Measurements from ENCODE around the gene CBFA2T3.

Gene CBFA2T3

DNA sequence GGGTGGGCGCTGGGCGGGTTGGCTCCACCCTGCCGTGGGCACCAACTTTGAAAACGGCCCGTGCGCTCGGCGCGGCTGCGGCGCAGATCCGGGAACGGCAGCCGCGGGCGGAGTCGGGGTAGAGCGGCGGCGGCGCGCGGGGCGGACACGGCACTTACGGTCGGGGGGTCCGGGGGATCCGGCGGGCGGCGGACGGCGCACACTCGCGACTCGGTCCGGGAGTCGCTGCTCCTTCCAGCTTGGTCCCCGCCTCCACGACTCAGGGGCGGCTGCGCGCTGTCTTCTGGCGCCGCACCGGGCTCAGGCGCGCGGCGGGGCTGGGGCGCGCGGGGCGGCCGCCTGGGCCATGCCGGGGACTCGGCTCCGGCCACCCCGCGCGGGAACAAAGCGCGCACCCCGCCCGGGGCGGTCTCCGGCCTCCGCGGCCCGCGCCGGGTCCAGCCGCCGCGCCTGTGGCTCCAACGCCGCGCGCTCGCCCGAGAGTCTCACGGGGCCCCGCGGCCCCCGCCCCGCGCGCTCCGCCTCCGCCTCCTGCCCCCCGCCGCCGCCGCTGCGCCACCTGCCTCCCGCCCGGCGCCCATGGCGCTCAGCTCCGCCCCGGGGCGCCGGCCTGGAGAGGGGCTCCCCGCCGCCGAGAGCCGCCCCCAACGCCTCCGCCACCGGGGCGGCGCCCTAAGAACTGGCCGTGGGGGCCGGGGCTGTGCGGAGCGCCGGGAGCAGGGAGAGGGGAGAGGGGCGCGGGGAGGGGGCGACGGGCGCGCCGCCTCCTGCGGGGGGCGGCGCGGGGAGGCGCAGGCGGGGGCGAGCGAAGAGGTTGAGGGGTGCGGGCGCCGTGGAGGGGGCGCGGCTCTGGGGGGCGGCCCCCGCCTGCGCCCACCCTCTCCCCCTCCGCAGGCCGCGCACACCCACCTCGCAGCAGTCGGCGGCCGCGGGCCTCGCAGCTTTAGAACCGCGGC is 35.9 kb downstream of the CBFA2T3 start:
- in situ Hi-C loops (cut with MboI; ENCODE audit: low sequenced_read_pairs) = no loop called here

DNA sequence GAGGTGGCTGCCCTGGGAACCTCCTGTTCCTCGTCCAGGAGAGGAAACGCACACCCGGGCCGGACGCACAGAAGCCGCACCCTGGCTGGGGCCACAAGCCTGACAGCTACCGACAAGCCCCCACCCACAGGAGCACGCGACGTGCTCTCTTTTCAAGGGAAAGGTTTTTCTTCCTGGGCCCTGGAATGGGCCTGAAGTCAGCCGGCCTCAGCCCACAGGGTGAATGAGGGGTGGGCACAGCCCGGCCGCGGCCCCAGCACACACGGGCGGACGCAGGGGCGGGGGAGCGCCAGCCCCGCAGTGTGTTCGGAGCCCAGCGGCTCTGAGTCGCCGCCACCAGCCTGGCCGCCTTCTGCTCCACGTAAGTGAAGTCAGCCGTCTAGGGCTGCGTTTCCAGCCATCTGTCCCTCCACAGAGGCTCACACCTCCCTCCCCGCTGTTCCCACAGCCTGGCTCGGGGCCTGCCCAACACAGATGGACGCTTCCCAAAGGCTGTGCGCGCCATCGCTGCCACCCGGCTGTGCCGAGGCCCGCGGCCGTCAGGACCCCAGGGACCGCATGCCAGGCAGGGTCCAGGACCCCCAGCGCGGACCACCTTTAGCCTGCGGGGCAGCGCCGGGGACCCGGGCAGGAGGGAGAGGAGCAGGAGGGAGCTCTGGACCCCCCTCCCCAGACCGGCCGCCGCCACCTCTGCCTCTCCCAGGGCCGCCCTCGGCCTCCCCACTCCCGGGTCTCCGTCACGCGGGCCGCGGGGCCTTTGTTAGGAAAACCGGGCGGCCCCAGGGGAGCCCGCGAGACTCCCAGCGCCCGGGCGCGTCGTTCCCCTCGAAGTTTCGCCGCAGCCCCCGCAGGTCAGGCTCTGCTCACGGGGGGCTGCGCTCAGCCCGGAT is 36.8 kb downstream of the CBFA2T3 start:
- in situ Hi-C loops (cut with MboI; ENCODE audit: low sequenced_read_pairs) = no loop called here

DNA sequence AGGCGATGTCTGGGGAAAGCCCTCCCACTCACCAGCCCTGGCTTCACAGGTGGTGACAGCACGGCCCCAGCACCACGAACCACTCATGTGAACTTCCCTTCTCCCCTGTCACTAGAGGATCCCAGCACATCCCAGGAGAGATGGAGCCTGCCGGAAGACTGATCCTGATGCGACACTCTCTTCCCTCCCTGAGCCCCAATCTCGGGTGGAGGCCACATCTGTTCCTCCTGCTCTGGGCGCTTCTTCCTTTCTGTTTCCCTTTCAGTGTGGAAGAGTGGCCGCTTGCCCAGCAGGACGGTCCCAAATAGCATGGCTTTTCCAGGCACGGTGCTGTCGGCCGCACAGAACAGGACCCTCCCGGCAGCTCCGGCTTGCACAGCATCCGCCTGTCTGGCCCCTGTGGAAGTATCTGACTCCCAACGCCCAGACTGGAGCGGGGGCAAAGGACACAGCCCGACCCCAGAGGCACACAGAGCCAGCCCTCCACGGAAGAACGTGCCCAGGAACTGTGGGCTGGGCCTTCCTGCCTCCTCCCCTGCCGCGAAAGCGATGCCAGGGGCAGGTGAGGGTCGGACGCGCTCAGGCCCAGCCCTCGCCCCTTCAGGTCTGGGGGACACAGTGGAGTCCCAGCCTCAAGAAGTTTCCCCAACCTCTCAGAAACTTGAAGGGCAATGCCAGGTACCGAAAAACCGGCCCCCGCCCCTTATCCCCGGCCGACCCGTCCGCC is 37.6 kb downstream of the CBFA2T3 start:
- in situ Hi-C loops (cut with MboI; ENCODE audit: low sequenced_read_pairs) = no loop called here

DNA sequence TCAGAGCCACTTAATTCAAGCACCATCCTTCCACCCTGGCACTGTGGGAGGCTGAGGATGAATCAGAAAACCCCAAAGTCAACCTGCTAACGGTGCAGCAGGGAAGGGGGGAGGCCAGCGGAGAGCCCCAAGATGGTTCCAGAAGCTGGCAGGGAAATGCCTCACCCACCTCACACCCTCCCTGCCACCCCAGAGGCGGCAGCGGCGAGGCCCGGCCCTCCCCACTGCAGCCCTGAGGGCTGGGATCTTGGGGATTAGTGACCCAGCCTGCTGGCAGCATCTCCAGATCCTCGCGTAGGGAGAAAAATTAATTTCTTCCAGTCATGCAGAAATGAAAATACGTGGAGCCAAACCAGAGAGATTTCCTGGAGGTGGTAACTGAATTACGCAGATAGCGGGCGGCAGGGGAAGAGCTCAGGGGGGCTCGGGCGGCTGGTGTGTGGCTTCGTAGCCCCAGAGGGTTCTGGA is 38.2 kb downstream of the CBFA2T3 start:
- in situ Hi-C loops (cut with MboI; ENCODE audit: low sequenced_read_pairs) = no loop called here

DNA sequence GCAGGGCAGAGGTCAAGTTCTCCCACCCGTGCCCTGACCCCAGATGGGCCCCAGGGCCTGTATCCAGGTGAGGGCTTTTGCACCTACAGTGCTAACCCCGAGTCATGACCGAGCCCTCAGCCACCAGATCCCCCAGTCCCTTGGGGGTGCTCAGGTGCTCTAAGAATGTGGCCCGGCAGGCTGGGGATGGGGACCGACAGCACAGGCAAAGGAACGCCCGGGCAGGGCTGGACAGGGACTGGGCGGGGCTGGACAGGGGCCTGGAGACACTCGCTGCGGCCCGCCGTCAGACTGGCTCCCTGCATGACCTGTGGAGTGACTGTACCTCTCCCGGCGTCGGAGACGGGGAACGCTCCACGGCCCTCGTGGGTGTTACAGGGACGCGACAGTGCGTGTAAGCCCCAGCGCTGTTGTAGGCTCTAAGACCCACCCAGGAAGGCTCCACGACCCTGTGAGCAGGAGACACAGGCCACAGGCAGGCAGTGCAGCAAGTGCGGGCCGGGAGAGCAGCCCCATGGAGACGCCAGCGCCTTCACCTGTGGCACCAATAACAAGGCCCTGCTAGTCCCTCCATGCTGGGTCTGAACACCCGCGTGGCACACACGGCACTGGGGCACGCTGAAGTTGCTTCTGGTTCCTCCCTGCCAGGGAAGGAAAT is 38.8 kb downstream of the CBFA2T3 start:
- in situ Hi-C loops (cut with MboI; ENCODE audit: low sequenced_read_pairs) = no loop called here

DNA sequence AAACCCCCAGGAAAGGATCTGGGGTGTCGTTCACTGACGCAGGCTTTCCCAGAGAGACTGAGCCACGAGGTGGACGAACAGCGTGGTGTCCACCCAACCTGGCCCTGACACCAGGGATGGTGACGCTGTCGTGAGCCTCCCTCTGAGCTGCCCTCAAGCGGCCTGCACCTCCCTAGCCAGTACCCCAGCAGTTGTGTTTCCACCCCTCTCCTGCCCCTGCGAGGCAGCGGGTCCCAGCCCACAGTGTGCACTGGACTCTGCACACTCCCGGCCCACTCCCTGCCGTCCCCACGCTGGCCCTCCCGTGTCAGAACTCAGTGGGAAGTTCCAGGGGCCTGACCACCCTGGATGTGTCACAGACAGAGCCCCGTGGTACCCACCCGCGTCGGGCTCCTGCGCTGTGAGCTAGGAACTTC is 39.8 kb downstream of the CBFA2T3 start:
- in situ Hi-C loops (cut with MboI; ENCODE audit: low sequenced_read_pairs) = no loop called here

DNA sequence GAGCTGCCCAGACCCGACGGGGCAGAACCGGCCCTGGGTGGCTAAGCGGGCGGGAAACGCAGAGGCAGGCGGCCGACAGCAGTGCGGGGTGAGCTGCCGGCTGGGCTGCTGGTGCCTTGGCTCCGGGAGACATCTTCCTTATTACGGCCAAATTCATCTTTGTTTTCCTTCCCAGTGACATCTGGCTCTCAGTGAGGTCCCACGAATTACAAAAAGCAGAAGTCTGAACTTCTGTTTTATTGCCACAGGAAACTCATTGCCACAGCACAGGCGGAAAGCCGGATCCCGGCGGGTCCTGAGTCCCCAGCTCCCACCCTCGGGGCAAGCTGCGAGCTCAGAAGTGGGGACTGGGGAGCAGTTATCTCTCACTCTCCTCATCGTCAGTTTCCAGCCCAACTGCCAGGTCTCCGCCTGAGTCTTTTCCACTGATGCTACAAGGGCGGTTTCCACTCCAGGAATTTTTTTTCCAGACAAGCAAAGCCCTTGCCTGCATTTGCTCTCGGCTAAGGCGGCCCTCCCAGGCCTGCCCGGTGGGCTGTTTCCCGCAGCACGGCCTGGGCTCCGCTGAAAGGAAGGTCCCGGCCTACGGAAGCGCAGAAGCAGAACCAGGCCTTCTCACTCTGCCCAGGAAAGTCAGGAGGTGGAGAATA is 40.3 kb downstream of the CBFA2T3 start:
- in situ Hi-C loops (cut with MboI; ENCODE audit: low sequenced_read_pairs) = no loop called here

DNA sequence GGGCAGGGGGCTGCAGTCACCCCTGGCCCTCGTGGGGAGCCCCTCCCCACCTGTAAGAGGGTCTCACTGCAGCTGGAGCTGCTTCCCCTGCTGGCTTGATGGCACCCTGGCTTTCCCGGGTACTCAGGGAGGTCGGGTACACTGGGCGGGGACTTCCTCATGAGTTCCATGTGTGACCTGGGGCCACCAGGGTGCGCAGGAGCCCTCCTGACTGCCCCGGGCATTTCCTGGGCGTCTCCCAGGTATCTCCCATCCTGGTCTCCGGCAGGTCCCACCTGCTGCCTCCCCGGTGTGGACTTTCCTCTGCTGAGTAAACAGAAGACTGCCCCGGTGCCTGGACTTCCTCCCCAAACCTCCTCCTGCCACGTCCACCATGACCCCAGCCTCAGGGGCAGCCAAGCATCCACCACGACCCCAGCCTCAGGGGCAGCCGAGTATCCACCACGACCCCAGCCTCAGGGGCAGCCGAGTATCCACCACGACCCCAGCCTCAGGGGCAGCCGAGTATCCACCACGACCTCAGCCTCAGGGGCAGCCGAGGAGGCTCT is 40.9 kb downstream of the CBFA2T3 start:
- in situ Hi-C loops (cut with MboI; ENCODE audit: low sequenced_read_pairs) = no loop called here

DNA sequence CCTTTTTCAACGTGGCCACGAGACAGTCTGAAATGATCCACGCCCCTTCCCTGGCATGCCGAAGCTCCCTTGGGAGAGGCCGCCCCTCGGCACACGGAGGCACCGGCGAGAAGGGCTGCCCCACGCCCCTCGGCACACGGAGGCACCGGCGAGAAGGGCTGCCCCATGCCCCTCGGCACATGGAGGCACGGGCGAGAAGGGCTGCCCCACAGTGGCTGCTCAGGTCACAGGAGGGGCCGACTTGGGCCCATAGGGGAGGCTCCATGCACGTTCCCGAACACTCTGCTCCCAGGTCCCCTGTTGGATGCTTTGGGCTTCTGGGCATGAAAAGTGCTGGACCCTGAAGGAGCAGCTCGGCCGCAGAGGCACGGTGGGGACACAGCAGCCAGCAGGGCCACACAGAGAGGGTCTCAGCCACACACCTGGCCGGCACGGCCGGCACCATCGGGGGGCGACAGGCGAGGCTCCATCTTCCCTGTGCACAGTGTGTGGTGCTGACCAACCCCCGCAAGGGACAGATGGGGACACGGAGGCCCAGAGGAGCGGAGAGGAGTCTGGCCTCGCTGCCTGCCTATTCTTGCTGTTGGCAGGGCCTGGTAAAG is 42.8 kb downstream of the CBFA2T3 start:
- in situ Hi-C loops (cut with MboI; ENCODE audit: low sequenced_read_pairs) = no loop called here

DNA sequence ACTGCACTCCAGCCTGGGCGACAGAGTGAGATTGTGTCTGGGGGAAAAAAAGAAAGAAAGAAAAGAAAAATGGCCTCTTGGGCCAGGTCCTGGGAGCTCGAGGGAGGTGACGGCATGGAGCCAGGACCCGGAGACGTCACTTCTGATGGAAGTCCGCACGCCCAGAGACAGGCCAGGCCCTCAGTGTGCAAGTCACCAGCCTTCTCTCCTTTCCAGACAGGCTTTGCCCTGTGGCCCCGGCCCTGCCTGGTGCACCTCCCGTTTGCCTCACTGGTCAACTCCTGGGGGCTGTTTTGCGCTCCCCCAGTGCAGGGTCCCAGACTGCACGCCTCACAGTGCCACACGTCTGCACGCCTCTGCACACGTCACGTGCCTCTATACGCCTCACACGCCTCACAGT is 44.1 kb downstream of the CBFA2T3 start:
- in situ Hi-C loops (cut with MboI; ENCODE audit: low sequenced_read_pairs) = no loop called here

DNA sequence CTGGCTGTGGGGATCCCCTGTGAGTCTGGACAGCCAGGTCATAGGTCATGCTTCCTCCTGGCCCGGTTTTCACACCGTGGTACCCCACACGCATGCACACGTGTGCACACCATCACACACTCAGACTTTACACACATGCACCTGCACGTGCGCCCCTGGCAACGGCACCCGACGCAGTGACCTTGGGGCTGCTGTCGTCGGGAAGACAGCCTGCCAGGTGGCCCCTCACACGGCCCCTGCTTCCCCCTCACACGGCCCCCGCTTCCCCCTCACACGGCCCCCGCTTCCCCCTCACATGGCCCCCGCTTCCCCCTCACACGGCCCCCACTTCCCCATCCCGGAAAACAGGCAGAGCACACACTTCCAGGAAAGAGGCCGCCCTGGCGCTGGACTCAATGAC is 45.1 kb downstream of the CBFA2T3 start:
- in situ Hi-C loops (cut with MboI; ENCODE audit: low sequenced_read_pairs) = no loop called here

DNA sequence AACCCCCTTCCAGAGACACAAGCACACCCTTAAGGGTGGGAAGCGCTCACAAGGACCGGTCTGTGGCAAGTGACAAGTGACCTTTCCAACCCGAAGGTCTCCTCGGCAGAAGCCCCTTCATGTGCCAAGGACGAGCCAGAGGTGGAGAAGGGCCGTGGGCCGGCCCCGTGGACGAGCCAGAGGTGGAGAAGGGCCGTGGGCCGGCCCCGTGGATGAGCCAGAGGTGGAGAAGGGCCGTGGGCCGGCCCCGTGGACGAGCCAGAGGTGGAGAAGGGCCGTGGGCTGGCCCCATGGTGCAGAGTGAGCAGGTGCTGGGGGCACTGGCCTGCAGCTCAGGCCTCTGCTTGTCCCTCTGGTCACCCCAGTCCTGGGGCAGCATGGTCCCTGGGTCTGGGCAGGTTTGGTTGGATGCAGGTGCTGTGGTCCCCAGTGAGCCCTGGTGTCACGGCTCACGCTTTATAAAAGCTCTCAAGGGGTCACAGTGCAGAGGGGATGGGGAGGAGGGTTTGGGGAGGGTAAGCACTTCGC is 45.6 kb downstream of the CBFA2T3 start:
- in situ Hi-C loops (cut with MboI; ENCODE audit: low sequenced_read_pairs) = no loop called here

DNA sequence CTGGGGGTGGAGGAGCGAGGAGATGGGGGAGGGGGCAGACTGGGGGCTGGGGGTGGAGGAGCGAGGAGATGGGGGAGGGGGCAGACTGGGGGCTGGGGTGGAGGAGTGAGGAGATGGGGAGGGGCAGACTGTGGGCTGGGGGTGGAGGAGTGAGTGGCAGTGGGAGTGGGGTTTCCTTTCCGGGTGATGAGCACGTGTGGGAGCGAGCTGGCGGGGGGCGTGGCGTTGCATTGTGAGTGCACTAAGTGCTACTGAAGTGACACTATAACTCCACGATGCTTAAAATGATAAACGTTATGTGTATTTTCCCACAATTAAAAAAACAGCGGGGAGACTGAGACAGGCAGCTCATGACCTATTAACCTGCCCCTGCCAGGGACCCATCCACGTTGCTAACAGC is 46.3 kb downstream of the CBFA2T3 start:
- in situ Hi-C loops (cut with MboI; ENCODE audit: low sequenced_read_pairs) = no loop called here

DNA sequence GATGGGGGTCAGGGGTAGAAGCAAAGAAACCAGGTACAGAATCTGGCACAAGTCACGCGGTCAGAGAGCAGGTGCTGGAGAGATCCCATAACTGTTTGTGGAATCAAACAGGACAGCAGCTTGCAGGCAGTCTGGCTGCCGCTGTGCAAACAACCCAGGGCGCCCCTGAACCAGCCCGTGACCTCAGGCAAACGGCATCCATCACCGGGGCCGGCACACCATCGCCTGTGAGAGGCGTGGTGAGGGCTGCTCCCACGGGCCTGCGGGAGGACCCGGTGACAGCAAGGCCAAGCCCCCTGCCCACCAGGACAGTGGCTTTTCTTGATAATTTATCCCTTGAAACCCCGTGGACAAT is 47.9 kb downstream of the CBFA2T3 start:
- in situ Hi-C loops (cut with MboI; ENCODE audit: low sequenced_read_pairs) = no loop called here

DNA sequence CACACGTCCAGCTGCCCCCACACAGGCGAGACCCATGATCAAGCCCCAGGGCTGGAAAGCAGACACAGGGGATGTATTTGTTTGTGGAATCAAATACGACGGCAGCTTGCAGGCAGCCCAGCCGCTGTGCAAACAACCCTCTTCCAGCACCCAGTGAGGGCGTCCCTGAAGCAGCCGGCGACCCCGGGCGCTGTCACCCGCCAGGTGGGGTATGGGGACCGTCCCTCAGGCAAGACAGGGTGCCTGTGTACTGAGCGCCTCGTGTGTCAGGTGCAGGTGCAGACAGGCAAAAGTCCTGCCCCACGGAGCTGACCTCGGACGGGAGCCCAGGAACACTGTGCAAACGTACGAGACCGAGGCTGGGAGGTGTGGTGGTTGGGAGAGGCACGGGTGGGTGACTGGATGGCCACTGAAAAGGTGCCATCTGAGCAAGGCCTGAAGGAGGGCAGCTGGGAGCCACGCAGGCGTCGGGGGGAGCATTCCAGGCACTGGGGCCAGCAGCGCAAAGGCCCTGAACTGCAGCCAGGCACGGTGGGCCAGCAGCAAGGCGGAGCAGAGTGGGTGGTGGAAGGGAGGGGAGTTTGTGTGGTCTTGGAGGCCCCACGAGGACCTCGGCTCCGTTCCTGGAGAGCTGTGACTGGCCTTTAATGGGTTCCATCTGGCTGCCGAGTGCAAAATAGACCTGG is 48.5 kb downstream of the CBFA2T3 start:
- in situ Hi-C loops (cut with MboI; ENCODE audit: low sequenced_read_pairs) = no loop called here

DNA sequence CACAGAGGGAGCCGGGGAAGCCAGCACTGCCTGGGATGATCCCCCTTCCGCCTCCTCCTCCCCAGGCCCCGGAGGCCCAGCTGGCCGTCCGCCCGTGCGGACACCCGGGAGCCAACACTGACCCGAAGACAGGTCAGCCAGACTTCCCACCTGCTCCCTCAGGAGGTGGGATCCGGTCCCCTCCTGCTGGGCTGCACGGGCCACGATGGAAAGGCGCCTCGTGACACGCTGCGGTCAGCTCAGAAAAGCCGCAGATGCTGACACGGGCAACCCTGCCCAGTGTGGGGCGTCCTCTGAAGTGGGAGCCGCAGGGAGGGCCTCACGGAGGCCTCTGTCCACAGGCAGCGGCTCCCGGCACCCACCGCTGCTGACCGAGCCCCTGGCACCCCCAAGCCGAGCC is 49.3 kb downstream of the CBFA2T3 start:
- in situ Hi-C loops (cut with MboI; ENCODE audit: low sequenced_read_pairs) = no loop called here

DNA sequence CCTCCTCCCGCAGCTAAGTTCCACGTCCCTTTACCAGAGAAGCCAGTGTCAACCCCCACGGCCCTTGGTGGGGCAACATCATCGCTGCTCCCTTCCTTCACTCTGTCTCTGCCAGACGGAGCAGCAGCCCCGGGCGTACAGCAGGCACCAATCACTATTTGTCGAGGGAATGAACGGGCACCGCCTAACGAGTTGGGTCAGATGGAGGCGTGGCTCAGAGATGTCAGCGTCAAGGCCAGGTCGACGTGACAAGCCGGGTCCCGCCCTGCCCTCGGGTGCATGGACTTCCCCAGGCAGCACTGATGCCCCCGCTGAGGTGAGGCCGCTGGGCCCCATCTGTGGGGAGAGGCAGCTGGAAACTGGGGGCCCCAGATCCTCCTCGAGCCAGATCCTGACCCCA is 50.0 kb downstream of the CBFA2T3 start:
- in situ Hi-C loops (cut with MboI; ENCODE audit: low sequenced_read_pairs) = no loop called here

DNA sequence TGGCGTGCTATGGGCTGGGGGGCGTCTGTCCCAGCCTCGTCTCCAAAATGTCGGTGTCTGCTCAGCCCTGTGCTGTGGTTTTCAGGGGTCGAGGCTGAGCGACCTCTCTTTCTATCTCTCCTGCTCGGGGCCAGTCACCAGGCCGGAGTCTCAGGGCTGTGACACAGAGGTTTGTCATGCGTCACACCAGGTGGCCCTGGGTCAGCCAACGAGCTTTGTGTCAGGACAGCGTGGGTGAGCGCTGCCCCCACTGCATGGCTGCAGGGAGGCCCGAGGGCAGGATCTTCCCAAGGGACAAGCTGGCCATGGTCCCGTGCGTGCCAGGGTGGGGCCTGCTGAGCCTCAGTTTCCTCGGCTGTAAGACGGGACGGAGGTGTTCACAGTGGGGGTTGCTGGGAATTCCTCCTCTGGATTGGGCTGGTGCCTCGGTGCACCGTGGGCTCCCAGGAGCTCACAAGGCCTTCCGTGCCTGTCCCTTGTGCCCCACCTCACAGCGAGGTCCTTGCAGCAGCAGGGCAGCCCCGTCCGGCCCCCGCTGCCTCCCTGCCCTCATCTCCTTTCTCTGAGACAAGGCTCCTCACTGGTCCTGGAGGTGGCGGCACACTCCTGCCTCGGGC is 50.5 kb downstream of the CBFA2T3 start:
- in situ Hi-C loops (cut with MboI; ENCODE audit: low sequenced_read_pairs) = no loop called here
